HL-60/S4 (cell line): ENCODE data around the gene ASIC4.

Experiments
- in situ Hi-C: fragments of 300-500 bp; cut with MboI; formaldehyde crosslinking; loops from 2 replicates; pipeline ENCODE4 v1.14.3; 2022; ENCODE audit warnings: low sequenced_read_pairs

The ASIC4 gene

GRCh38 chr2:219532378-219532649, 18.0 kb downstream of the ASIC4 start:
- in situ Hi-C loops = loop anchor here (5.0 to 10.0 kb wide), 2 partner anchors 112 to 135 kb away; no protein-coding TSS in a partner anchor

GRCh38 chr2:219533930-219534661, 19.8 kb downstream of the ASIC4 start:
- in situ Hi-C loops = loop anchor here (5.0 to 10.0 kb wide), 2 partner anchors 111 to 137 kb away; no protein-coding TSS in a partner anchor

GRCh38 chr2:219536425-219536824, 22.1 kb downstream of the ASIC4 start:
- in situ Hi-C loops = loop anchor here (10.0 kb wide), 1 partner anchor 108 kb away; no protein-coding TSS in a partner anchor

- in situ Hi-C loops = loop anchor here (10.0 kb wide), 1 partner anchor 108 kb away; no protein-coding TSS in a partner anchor
Observed at GRCh38 chr2:219536967-219537366, 22.7 kb downstream of the ASIC4 start.

- in situ Hi-C loops = loop anchor here (10.0 kb wide), 1 partner anchor 107 kb away; no protein-coding TSS in a partner anchor
Observed at GRCh38 chr2:219537657-219538488, 23.6 kb downstream of the ASIC4 start.

- in situ Hi-C loops = loop anchor here (10.0 kb wide), 1 partner anchor 106 kb away; no protein-coding TSS in a partner anchor
Observed at GRCh38 chr2:219538504-219538951, 24.2 kb downstream of the ASIC4 start.

- in situ Hi-C loops = loop anchor here (10.0 kb wide), 1 partner anchor 106 kb away; no protein-coding TSS in a partner anchor
Observed at GRCh38 chr2:219538956-219539788, 24.9 kb downstream of the ASIC4 start.

GRCh38 chr2:219539926-219540678, 25.8 kb downstream of the ASIC4 start:
- in situ Hi-C loops = loop anchor here (10.0 kb wide), 1 partner anchor 105 kb away; no protein-coding TSS in a partner anchor

GRCh38 chr2:219540784-219541504, 26.7 kb downstream of the ASIC4 start:
- in situ Hi-C loops = no loop called here

- in situ Hi-C loops = no loop called here
Observed at GRCh38 chr2:219541611-219542180, 27.4 kb downstream of the ASIC4 start.

GRCh38 chr2:219542931-219543595, 28.8 kb downstream of the ASIC4 start:
- in situ Hi-C loops = no loop called here

- in situ Hi-C loops = no loop called here
Observed at GRCh38 chr2:219543596-219544358, 29.5 kb downstream of the ASIC4 start, which contains the start of the genes CHPF and TMEM198. TSS of gene CHPF (minus strand) at chr2:219543809. CDS start at chr2:219543538, 271 bp downstream. TSS of gene TMEM198 (plus strand) at chr2:219544028. CDS start at chr2:219544728, 700 bp downstream.

- in situ Hi-C loops = no loop called here
Observed at GRCh38 chr2:219544567-219544966, 30.3 kb downstream of the ASIC4 start.

- in situ Hi-C loops = no loop called here
Observed at GRCh38 chr2:219545295-219545942, 31.1 kb downstream of the ASIC4 start.

- in situ Hi-C loops = no loop called here
Observed at GRCh38 chr2:219545943-219546352, 31.7 kb downstream of the ASIC4 start.

GRCh38 chr2:219547621-219548020, 33.3 kb downstream of the ASIC4 start:
- in situ Hi-C loops = no loop called here

GRCh38 chr2:219548990-219549389, 34.7 kb downstream of the ASIC4 start:
- in situ Hi-C loops = no loop called here
